ENCODE results near the gene KRIT1.
"Not testable (repeated sequence)": the region's sequence is repeated elsewhere in the genome, so short reads cannot be mapped to it uniquely, and the experiment has no call there.

The KRIT1 gene

GRCh38 chr7:92245487-92246359 is at the start of gene KRIT1, which contains the start of gene ANKIB1:
Gene KRIT1, minus strand, starts transcription at chr7:92245914. Its CDS starts 3,779 bp downstream, at chr7:92242135.
Gene ANKIB1, plus strand, starts transcription at chr7:92245974. Its CDS starts 49,005 bp downstream, at chr7:92294979.
- DNase-seq = peak; percentile 39

GRCh38 chr7:92295391-92295790 is 49.7 kb upstream of the KRIT1 start:
- no peak for DNase-seq

GRCh38 chr7:92293896-92294590 is 48.3 kb upstream of the KRIT1 start:
- DNase-seq = no peak

- DNase-seq = no peak
Measured at GRCh38 chr7:92292981-92293380, 47.3 kb upstream of the KRIT1 start.

- no peak for DNase-seq
Measured at GRCh38 chr7:92289321-92289720, 43.6 kb upstream of the KRIT1 start.

GRCh38 chr7:92282930-92283329 is 37.2 kb upstream of the KRIT1 start:
- no peak for DNase-seq

GRCh38 chr7:92282221-92282814 is 36.6 kb upstream of the KRIT1 start:
- no peak for DNase-seq

- no peak for DNase-seq
Measured at GRCh38 chr7:92281031-92281430, 35.3 kb upstream of the KRIT1 start.

GRCh38 chr7:92279396-92280031 is 33.8 kb upstream of the KRIT1 start:
- no peak for DNase-seq

GRCh38 chr7:92276460-92276864 is 30.7 kb upstream of the KRIT1 start:
- DNase-seq = no peak

GRCh38 chr7:92275327-92275726 is 29.6 kb upstream of the KRIT1 start:
- DNase-seq = no peak

- DNase-seq = no peak
Measured at GRCh38 chr7:92268921-92269320, 23.2 kb upstream of the KRIT1 start.

- DNase-seq = no peak
Measured at GRCh38 chr7:92266415-92267241, 20.9 kb upstream of the KRIT1 start.

GRCh38 chr7:92260248-92260781 is 14.6 kb upstream of the KRIT1 start:
- DNase-seq = no peak

GRCh38 chr7:92259610-92260247 is 14.0 kb upstream of the KRIT1 start:
- DNase-seq = no peak

GRCh38 chr7:92259062-92259461 is 13.3 kb upstream of the KRIT1 start:
- no peak for DNase-seq

- DNase-seq = no peak
Measured at GRCh38 chr7:92255308-92255707, 9.6 kb upstream of the KRIT1 start.

- not testable (repeated sequence) for DNase-seq
Measured at GRCh38 chr7:92254800-92255199, 9.1 kb upstream of the KRIT1 start.

GRCh38 chr7:92253251-92253650 is 7.5 kb upstream of the KRIT1 start:
- no peak for DNase-seq

GRCh38 chr7:92251181-92251580 is 5.5 kb upstream of the KRIT1 start:
- no peak for DNase-seq

GRCh38 chr7:92250603-92251002 is 4.9 kb upstream of the KRIT1 start:
- DNase-seq = no peak

All from T1000 (cell line).